Breast epithelium (tissue), 4 donors: ENCODE measurements around the gene CBR1. TPM values are rescaled to one million over a fixed set of nuclear protein-coding genes. Genes with fewer than 3 reads are reported as not detected.

Experiments used
- DNase-seq, 2 donors: peaks; one replicate each; pipeline ENCODE4 v3.0.0-alpha.2; 2019; ENCODE audit warnings: low spot score in 2 of 2
- H3K27ac ChIP-seq, 2 donors: fragments of 200-600 bp; sonication (generic) in 1 of 2; one replicate each; pipeline ENCODE4 v1.5.1; 2016 to 2019; ENCODE audit warnings: mild to moderate bottlenecking in 1 of 2
- H3K27me3 ChIP-seq, 2 donors: fragments of 200-600 bp; sonication (generic) in 1 of 2; one replicate each; pipeline versions ENCODE4 v1.5.1 to v1.6.0; 2017 to 2019; ENCODE audit warnings: control low read depth in 1 of 2, mild to moderate bottlenecking in 1 of 2
- H3K36me3 ChIP-seq: fragments of 200-600 bp; one replicate; pipeline ENCODE4 v1.5.1; 2019
- H3K4me1 ChIP-seq, 2 donors: fragments of 200-600 bp; sonication (generic); one replicate each; pipeline ENCODE4 v1.5.1; 2016 to 2019; ENCODE audit warnings: control low read depth in 1 of 2
- H3K4me3 ChIP-seq, 3 donors: fragments of 200-600 bp; sonication (generic); 1 replicate in 2 of 3; 2 replicates in 1 of 3; pipeline ENCODE4 v1.5.1; 2016 to 2019; ENCODE audit warnings: mild to moderate bottlenecking in 3 of 3, moderate library complexity in 2 of 3
- H3K9me3 ChIP-seq, 2 donors: fragments of 200-600 bp; sonication (generic) in 1 of 2; one replicate each; pipeline ENCODE4 v1.5.1; 2016 to 2019; ENCODE audit warnings: control low read depth in 1 of 2
- CTCF ChIP-seq, 3 donors: fragments of 450-650 bp; IDR thresholded peaks; one replicate each; pipeline ENCODE4 v1.5.1; 2016 to 2017; ENCODE audit warnings: antibody characterized with exemption in 3 of 3, mild to moderate bottlenecking in 3 of 3, moderate library complexity in 3 of 3
- POLR2A ChIP-seq: fragments of 450-650 bp; IDR thresholded peaks from one replicate; pipeline ENCODE4 v1.6.1; 2016; ENCODE audit warnings: antibody characterized with exemption, mild to moderate bottlenecking, moderate library complexity
- POLR2AphosphoS5 ChIP-seq, 3 donors: sonication (generic); formaldehyde crosslinking; IDR thresholded peaks; one replicate each; pipeline ENCODE4 v1.6.1; 2017; ENCODE audit warnings: antibody characterized with exemption in 3 of 3
- intact Hi-C: fragments of 100-400 bp; cut with DNase I; formaldehyde crosslinking; loops from one replicate; pipeline ENCODE4 v1.15.1; 2023; ENCODE audit warnings: low total_unique reads
- total RNA-seq, 3 donors: library from RNA; depleted of rRNA; stranded (reverse); fragments of >200 nt; gene quantifications; one replicate each; pipeline ENCODE4 v1.1.0, GENCODE V29; 2016

The CBR1 gene
- total RNA-seq, 3 donors from 2014 or later = 79.5 to 104 (median 85.5) TPM

GRCh38 chr21:36092681-36093080, 22.9 kb downstream of the CBR1 start:
- no peak for DNase-seq
- Histone ChIP-seq H3K9me3 (no peaks in the 10 kb centered on the region), H3K4me1 (no peaks in the 10 kb centered on the region), H3K36me3 (no peaks in the 10 kb centered on the region), H3K4me3 (no peak overlapping the region), H3K27ac (no peak overlapping the region), H3K27me3 (no peaks in the 10 kb centered on the region)
- no peak for TF ChIP-seq POLR2AphosphoS5 (IDR thresholded peaks at IDR 0.05)
- no peak for TF ChIP-seq CTCF (IDR thresholded peaks at IDR 0.05)
- TF ChIP-seq POLR2A = no peak
- intact Hi-C loops = no loop called here

GRCh38 chr21:36093512-36093911, 23.7 kb downstream of the CBR1 start:
- Histone ChIP-seq H3K4me3 (no peak overlapping the region), H3K27ac (no peak overlapping the region), H3K4me1 (no peaks in the 10 kb centered on the region), H3K36me3 (no peaks in the 10 kb centered on the region), H3K9me3 (no peaks in the 10 kb centered on the region), H3K27me3 (no peaks in the 10 kb centered on the region)
- no peak for DNase-seq
- intact Hi-C loops = no loop called here
- no peak for TF ChIP-seq CTCF (IDR thresholded peaks at IDR 0.05)
- TF ChIP-seq POLR2AphosphoS5 (IDR thresholded peaks at IDR 0.05) = no peak
- no peak for TF ChIP-seq POLR2A

GRCh38 chr21:36096398-36097290, 26.8 kb downstream of the CBR1 start:
- DNase-seq = no peak
- Histone ChIP-seq H3K4me3 (no peak overlapping the region), H3K36me3 (no peaks in the 10 kb centered on the region), H3K27me3 (no peaks in the 10 kb centered on the region), H3K4me1 (no peaks in the 10 kb centered on the region), H3K27ac (peak overlapping the region in 1 of 2 donors; percentile 38), H3K9me3 (no peaks in the 10 kb centered on the region)
- intact Hi-C loops = no loop called here
- no peak for TF ChIP-seq POLR2AphosphoS5 (IDR thresholded peaks at IDR 0.05)

- Histone ChIP-seq H3K27ac (no peak overlapping the region), H3K36me3 (no peaks in the 10 kb centered on the region), H3K4me3 (no peak overlapping the region), H3K9me3 (no peaks in the 10 kb centered on the region), H3K27me3 (no peaks in the 10 kb centered on the region), H3K4me1 (no peaks in the 10 kb centered on the region)
- TF ChIP-seq CTCF (IDR thresholded peaks at IDR 0.05) = no peak
- TF ChIP-seq POLR2A = no peak
- TF ChIP-seq POLR2AphosphoS5 (IDR thresholded peaks at IDR 0.05) = no peak
- no peak for DNase-seq
- intact Hi-C loops = no loop called here
Measured at GRCh38 chr21:36097427-36098181, 27.8 kb downstream of the CBR1 start.

GRCh38 chr21:36098182-36098532, 28.3 kb downstream of the CBR1 start:
- no peak for DNase-seq
- Histone ChIP-seq H3K4me1 (no peaks in the 10 kb centered on the region), H3K27me3 (no peaks in the 10 kb centered on the region), H3K9me3 (no peaks in the 10 kb centered on the region), H3K36me3 (no peaks in the 10 kb centered on the region), H3K4me3 (no peak overlapping the region), H3K27ac (no peak overlapping the region)
- TF ChIP-seq POLR2AphosphoS5 (IDR thresholded peaks at IDR 0.05) = no peak
- TF ChIP-seq CTCF (IDR thresholded peaks at IDR 0.05) = no peak
- no peak for TF ChIP-seq POLR2A
- intact Hi-C loops = no loop called here
